ENCODE measurements around the gene COIL.
"Not testable (repeated sequence)": the region's sequence is repeated elsewhere in the genome, so short reads cannot be mapped to it uniquely, and the experiment has no call there.

Gene COIL

GRCh38 chr17:56960596-56961538 lies at the start of gene COIL:
TSS of gene COIL (minus strand) at chr17:56961050. CDS start at chr17:56961019, 31 bp downstream.
- DNase-seq: peak; percentile 95

- no peak for DNase-seq
These were observed 49.6 kb upstream of the COIL start for GRCh38 chr17:57010487-57010886.

GRCh38 chr17:57009737-57010445 lies 49.0 kb upstream of the COIL start:
- peak; percentile 47 for DNase-seq

- no peak for DNase-seq
These were observed 48.1 kb upstream of the COIL start for GRCh38 chr17:57008958-57009357.

DNA sequence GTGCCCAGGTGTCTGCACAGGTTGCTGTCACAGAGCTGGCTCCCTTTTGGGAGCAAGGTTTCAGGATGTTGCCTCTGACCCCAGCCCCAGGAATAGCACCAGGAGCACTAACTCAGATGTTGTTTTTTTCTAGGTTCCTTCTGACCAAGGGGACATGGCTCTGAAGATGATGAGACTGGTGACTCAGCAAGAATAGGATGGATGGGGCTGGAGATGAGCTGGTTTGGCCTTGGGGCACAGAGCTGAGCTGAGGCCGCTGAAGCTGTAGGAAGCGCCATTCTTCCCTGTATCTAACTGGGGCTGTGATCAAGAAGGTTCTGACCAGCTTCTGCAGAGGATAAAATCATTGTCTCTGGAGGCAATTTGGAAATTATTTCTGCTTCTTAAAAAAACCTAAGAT lies 45.2 kb upstream of the COIL start:
- no peak for DNase-seq

GRCh38 chr17:57004944-57005579 lies 44.2 kb upstream of the COIL start:
- DNase-seq: no peak

GRCh38 chr17:57002904-57003303 lies 42.1 kb upstream of the COIL start:
- no peak for DNase-seq

GRCh38 chr17:57001541-57001940 lies 40.7 kb upstream of the COIL start:
- no peak for DNase-seq

- no peak for DNase-seq
These were observed 36.5 kb upstream of the COIL start for GRCh38 chr17:56997313-56997712.

DNA sequence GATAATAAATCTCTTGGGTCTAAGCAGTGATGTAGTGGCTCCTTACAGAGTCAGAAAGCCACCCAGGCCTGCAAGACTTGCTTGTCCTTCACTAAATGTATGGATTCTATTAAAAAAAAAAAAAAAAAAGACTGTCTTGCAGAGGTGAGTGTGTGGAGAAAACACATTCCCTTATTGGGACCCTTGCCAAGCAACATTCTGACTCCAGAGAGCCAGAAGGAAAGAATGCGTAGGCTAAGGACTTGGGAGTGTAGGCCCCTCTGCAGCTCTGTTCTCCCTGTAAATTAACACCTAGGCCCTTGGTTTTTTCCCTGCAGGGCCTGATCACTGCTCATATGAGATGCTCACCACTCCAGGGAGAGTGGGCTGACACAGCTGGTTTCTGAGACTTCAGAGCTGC lies 34.9 kb upstream of the COIL start:
- DNase-seq: no peak

DNA sequence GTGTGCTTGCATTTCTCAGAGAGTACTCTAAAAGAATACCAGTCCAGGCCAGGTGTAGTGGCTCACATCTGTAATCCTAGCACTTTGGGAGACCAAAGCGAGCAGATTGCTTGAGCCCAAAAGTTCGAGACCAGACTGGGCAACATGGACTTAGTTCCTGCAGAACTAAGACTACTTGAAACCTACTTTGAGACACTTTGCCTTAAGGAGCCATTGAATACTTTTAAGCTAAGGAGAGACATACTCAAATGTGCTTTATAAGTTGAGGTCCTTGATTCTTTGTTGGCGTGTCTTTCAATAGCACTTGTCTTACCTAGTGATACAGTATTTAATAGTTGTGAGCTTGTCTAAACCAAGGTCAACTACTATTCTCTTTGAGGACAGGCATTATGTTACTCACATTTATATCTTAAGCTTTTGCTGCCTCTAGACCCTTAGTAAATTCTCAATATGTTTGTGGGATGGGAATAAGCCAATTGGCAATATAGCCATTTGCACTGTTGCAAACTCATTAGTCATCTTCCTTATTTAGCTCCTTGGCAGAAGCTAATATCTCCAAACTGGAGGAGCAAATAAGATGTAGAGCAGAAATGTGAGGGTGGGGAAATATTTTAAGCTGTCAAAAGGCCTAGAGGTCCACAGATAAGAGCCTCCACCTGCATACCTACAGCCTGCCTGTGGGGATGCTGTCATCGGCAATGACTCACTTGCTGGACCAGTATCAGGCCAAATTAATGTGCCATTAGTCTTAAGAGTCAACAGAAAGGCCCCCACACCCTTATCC lies 33.4 kb upstream of the COIL start:
- no peak for DNase-seq

DNA sequence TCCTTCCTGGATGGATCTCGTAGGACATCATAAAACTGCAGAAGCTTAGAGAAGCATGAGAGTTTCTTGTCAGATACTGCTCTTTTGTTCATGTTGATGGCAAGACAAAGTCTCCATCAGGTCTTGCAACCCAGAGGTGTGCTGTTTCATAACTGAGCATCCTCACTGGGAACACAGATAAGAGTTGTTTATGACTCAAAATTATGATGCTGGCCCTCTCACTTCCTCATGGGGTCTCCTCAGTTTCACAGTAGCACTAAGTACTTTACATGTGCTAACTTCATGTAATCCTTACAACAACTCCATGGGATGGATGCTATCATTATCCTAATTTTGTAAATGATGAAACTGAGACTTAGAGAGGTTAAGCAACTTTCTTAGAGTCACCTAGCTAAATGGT lies 31.5 kb upstream of the COIL start:
- DNase-seq: no peak

GRCh38 chr17:56988901-56989572 lies 28.2 kb upstream of the COIL start:
- no peak for DNase-seq

- no peak for DNase-seq
These were observed 26.5 kb upstream of the COIL start for GRCh38 chr17:56987283-56987834.

GRCh38 chr17:56985371-56986162 lies 24.7 kb upstream of the COIL start:
- no peak for DNase-seq

DNA sequence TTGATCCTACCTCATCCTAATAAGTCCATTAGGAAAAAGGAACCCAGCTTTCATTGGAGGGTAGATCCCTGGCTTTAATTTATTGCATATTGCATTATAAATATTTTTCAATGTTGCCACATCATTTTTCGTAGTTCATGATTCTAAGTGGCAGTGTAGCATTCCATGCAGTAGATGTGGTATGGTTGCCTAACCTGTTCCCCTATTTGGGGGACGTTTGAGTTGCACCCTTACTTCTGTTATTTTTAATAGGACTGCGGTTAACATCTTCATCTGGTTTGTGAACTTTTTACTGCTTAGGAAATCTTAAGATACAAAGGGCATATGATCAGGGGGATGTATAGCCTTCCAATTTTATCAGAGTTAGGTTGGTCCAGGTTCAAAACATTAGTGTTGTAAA lies 22.5 kb upstream of the COIL start:
- DNase-seq: no peak

GRCh38 chr17:56982312-56982711 lies 21.5 kb upstream of the COIL start:
- DNase-seq: no peak

DNA sequence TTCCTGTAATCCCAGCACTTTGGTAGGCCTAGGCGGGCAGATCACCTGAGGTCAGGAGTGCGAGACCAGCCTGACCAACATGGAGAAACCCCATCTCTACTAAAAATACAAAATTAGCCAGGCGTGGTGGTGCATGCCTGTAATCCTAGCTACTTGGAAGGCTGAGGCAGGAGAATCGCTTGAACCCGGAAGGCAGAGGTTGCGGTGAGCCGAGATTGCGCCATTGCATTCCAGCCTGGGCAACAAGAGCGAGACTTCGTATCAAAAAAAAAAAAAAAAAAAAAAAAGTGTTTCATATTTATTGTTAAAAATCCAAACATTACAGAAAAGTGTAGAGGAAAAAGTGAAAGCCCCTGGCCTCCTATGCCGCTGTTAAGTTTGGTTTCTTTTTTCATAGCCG lies 19.7 kb upstream of the COIL start:
- DNase-seq: not testable (repeated sequence)

GRCh38 chr17:56979091-56979480 lies 18.2 kb upstream of the COIL start:
- no peak for DNase-seq

- DNase-seq: peak; percentile 34
These were observed 17.7 kb upstream of the COIL start for GRCh38 chr17:56978441-56979090.

Data from NCI-H1092 treated with DMSO at 0.1 percent for 48 hours (cell line).